Small intestine (tissue), 7 donors: ENCODE measurements around the gene RGS10. TPM values are rescaled to one million over a fixed set of nuclear protein-coding genes. Genes with fewer than 3 reads are reported as not detected.

Source experiments
- DNase-seq, 2 donors: peaks; one replicate each; pipeline versions ENCODE4 v3.0.0 to v3.0.0-alpha.2; 2013
- FAIRE-seq: peaks from 2 replicates; lab custom pipeline; 2012; peaks lifted over from hg19 to GRCh38; lab: Jason Lieb, UNC
- H3K27ac ChIP-seq, 3 donors: one replicate each; pipeline ENCODE4 v1.5.1; 2013; ENCODE audit warnings: low read length in 2 of 3, mild to moderate bottlenecking in 2 of 3, control low read depth in 1 of 3, inconsistent platforms in 1 of 3, low read depth in 1 of 3, moderate library complexity in 1 of 3
- H3K27me3 ChIP-seq, 3 donors: one replicate each; pipeline ENCODE4 v1.6.1; 2013; ENCODE audit warnings: low read length in 3 of 3, inconsistent platforms in 1 of 3; ENCODE audit not compliant: control insufficient read depth in 3 of 3, insufficient read depth in 3 of 3
- H3K36me3 ChIP-seq, 3 donors: one replicate each; pipeline ENCODE4 v1.6.1; 2013; ENCODE audit warnings: low read length in 3 of 3, inconsistent platforms in 1 of 3, low read depth in 1 of 3, mild to moderate bottlenecking in 1 of 3, moderate library complexity in 1 of 3; ENCODE audit not compliant: control insufficient read depth in 3 of 3, insufficient read depth in 2 of 3
- H3K4me1 ChIP-seq, 3 donors: one replicate each; pipeline ENCODE4 v1.6.1; 2013; ENCODE audit warnings: low read length in 2 of 3, inconsistent platforms in 1 of 3, low read depth in 1 of 3, mild to moderate bottlenecking in 1 of 3, moderate library complexity in 1 of 3; ENCODE audit not compliant: control insufficient read depth in 3 of 3, insufficient read depth in 2 of 3
- H3K4me3 ChIP-seq, 3 donors: one replicate each; pipeline ENCODE4 v1.5.1; 2013; ENCODE audit warnings: low read length in 3 of 3, control low read depth in 1 of 3, inconsistent platforms in 1 of 3, low read depth in 1 of 3, mild to moderate bottlenecking in 1 of 3, moderate library complexity in 1 of 3
- H3K9me3 ChIP-seq, 2 donors: one replicate each; pipeline ENCODE4 v1.6.1; 2013; ENCODE audit warnings: low read depth in 1 of 2, low read length in 1 of 2; ENCODE audit not compliant: control insufficient read depth in 2 of 2, insufficient read depth in 1 of 2
- WGBS, 3 donors: extraction: QIAGEN DNeasy Blood & Tissue Kit; methylation state at CpG; one replicate each; pipeline ENCODE4 v1.1.7; 2013; 5-methylcytosine and 5-hydroxymethylcytosine counted together
- polyA plus RNA-seq, 4 donors: library from polyadenylated mRNA; stranded (reverse) in 3 of 4; unstranded in 1 of 4; fragments of 200-250 nt in 3 of 4; fragments of 120-200 nt in 1 of 4; gene quantifications; one replicate each; pipeline versions ENCODE4 v1.2.1 to v1.2.3, GENCODE V29; 2013
- donor health status: healthy with polysubstance abuse.
- donor health status: control.
- donor health status: control.
- donor health status: Bipolar disorder and iron deficiency.
- donor health status: healthy.

Gene RGS10
- polyA plus RNA-seq, 4 donors: 9.6 to 77.8 (median 41.1) TPM

DNA sequence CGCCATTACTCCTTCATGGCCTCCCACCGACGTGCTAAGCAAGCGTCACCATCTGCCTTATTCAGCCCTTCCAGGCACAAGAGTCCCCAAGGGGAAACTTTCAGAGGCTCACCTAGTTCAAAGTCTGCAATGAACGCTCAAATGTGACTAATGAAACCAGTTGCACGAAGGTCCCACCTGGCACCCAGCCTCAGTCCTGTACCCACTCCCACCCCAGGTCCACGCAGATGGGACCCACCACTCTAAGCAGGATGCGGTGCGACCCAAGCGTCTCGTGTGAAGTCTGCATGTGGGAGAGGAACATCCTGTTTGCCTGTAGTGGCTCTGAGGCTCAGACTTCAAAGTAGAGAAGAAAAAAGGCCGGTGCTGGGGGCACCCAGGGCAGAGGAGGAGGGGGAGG lies 40.3 kb downstream of the RGS10 start:
- peak overlapping the region in 2 of 3 donors; percentile 43 to 82 for H3K27ac ChIP-seq
- DNase-seq (peak in 1 of 2 donors; percentile 65), FAIRE-seq (no peak)
- 46 to 55% (median 54%) methylated on average over 12 of the region's 12 CpGs for WGBS, 3 donors
- H3K4me1 ChIP-seq: peaks cover 0 to 4% (median 0%) of the 10 kb centered on the region in 3 donors
- peaks cover 0 to 14% (median 0%) of the 10 kb centered on the region in 3 donors for H3K36me3 ChIP-seq
- H3K4me3 ChIP-seq: no peak overlapping the region
- peaks cover 0 to 16% (median 0%) of the 10 kb centered on the region in 3 donors for H3K27me3 ChIP-seq
- H3K9me3 ChIP-seq: no peaks in the 10 kb centered on the region

DNA sequence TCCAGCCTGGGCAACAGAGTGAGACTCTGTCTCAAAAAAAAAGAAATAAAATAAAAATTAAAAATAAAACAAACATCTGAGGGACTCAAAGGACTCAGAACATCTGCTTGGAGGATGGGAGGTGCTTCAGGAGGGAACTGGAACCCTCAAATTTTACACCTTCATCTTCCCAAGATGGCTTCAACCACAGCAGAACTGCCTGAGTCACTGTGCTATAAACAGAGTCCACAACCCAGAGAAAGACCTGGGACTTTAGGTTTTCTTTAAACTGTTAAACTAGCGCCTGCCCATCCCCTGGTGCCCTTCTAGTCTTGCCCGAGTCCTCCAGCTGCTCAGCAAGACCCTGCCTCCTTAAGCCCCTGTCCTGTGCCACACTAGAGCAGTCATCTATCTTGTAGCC lies 40.8 kb downstream of the RGS10 start:
- DNase-seq (no peak), FAIRE-seq (no peak)
- H3K36me3 ChIP-seq: peaks cover 0 to 14% (median 0%) of the 10 kb centered on the region in 3 donors
- H3K27ac ChIP-seq: peak overlapping the region in 2 of 3 donors; percentile 24 to 82
- 66 to 81% (median 80%) methylated on average over 2 of the region's 2 CpGs for WGBS, 3 donors
- H3K27me3 ChIP-seq: peaks cover 0 to 16% (median 0%) of the 10 kb centered on the region in 3 donors
- H3K4me3 ChIP-seq: no peak overlapping the region
- peaks cover 0 to 4% (median 0%) of the 10 kb centered on the region in 3 donors for H3K4me1 ChIP-seq
- no peaks in the 10 kb centered on the region for H3K9me3 ChIP-seq

DNA sequence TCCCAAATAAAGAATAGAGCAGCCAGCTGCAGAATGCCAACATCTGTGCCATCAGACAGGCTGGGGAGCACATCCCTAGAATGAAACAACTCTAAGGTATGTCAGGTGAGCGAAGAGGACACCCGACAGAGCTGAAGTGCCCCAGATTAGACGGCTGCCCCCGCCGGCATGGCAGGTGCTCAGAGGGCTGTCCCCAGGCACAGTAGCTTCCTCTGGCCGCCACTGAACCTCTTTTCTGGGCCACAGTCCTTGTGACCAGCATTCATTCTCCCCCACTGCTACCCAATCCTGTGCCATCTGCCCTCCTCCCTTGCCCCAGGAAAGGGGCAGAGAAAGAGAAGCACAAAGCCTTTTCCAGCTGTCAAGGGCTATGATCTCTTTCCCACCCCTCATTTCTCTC lies 41.7 kb downstream of the RGS10 start:
- Histone ChIP-seq H3K4me1 (peaks cover 0 to 4% (median 0%) of the 10 kb centered on the region in 3 donors), H3K27ac (peak overlapping the region in 1 of 3 donors; percentile 26), H3K27me3 (peaks cover 0 to 16% (median 0%) of the 10 kb centered on the region in 3 donors), H3K9me3 (no peaks in the 10 kb centered on the region), H3K36me3 (peaks cover 0 to 14% (median 0%) of the 10 kb centered on the region in 3 donors), H3K4me3 (no peak overlapping the region)
- no peak for DNase-seq
- FAIRE-seq: no peak
- WGBS, 3 donors: 77 to 83% (median 81%) methylated on average over 4 to 6 of the region's 6 CpGs

DNA sequence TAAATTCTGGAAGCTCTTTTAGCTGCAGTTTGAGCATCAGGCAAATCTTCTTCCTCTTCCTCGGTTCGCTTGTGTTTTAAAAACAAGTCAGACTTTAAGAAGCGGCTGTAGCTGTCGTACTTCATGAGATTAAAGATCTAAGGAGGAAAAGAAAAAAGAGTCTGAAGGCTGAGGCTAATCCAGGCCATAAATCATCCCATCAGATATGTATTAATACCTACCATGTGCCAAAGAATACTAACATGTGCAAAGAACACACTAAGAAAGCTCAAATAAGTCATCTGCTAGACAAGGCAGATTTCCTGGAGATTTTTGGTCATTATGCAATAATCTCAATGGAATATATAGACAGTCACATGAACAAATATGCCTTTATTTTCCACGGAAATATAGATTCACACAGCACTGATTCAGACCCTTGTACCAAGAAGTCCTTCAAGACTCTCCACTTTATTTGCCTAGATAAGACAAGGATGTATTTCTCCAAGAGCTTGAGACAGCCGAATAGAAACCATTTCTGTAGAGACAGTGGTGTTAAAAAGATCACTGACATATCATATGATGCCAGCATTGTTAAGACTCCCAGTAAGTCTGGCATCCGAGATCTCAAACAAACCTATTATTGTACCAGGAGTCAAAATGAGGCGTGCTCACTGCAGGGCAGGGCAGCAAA lies 42.3 kb downstream of the RGS10 start:
- H3K27ac ChIP-seq: no peak overlapping the region

DNA sequence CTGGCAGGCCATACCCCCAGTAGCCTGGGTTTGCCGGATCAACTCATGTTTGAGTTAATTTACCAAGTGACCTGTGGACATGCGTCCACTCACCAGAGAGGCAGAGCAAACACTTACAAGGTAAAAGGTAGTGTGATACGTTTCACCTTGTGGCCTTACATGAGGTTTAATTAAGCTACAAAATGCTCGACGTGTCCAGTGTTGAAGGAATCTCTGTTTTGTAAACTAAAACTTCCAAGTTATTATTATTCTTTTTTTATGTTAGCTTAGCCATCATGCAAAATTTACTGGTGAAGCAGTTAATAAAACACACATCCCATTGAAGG lies 42.9 kb downstream of the RGS10 start:
- H3K4me3 ChIP-seq: no peak overlapping the region
- H3K4me1 ChIP-seq: peaks cover 0 to 4% (median 0%) of the 10 kb centered on the region in 3 donors
- FAIRE-seq: no peak
- peaks cover 0 to 16% (median 0%) of the 10 kb centered on the region in 3 donors for H3K27me3 ChIP-seq
- peak overlapping the region in 1 of 3 donors; percentile 24 for H3K27ac ChIP-seq
- peaks cover 0 to 12% (median 0%) of the 10 kb centered on the region in 3 donors for H3K36me3 ChIP-seq
- no peaks in the 10 kb centered on the region for H3K9me3 ChIP-seq
- 67 to 82% (median 76%) methylated on average over 5 of the region's 5 CpGs for WGBS, 3 donors
- DNase-seq: no peak

More for the DNA sequence above, 42.3 kb downstream of the RGS10 start:
- WGBS, 3 donors: 23 to 43% (median 40%) methylated on average over 8 of the region's 8 CpGs
- FAIRE-seq (no peak), DNase-seq (no peak)
- no peaks in the 10 kb centered on the region for H3K9me3 ChIP-seq
- peaks cover 0 to 4% (median 0%) of the 10 kb centered on the region in 3 donors for H3K4me1 ChIP-seq
- H3K4me3 ChIP-seq: no peak overlapping the region
- peaks cover 0 to 14% (median 0%) of the 10 kb centered on the region in 3 donors for H3K36me3 ChIP-seq
- H3K27me3 ChIP-seq: peaks cover 0 to 16% (median 0%) of the 10 kb centered on the region in 3 donors

DNA sequence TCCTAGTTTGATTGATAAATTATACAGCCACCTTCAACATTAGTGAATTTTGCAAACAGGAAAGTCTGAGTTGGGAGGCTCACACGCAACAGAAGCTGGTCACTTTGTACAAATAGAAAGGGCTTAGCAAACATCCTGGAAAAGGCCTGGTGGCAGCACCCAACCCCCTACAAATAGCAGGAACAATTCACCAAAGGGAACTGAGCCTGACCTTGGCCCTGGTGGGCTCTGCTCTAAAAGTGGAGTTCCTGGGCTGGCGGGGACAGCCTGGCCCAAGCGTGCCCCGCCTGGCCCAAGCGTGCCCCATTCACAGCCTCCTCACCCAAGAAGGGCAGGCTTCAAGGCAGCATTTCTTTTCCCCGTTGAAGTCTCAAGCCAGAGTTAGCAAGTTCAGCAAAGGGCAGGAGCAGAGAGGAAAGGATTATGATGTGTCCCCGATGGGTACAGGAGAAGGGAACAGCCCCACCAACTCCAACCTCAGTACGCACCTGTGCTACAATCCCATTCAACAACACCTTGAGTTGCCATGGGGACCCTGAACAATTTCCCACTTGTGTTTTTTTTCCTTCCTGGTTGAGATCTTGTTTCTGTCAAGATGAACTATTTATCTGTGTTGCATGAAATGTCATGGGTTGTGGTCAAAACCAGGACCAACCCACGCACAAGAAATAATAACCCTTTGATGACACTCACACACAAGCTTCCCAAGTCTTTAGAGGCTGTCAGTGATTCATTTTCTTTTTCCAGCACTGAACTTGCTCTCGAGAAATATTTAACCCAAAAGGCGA lies 43.4 kb downstream of the RGS10 start:
- peaks cover 0 to 16% (median 0%) of the 10 kb centered on the region in 3 donors for H3K27me3 ChIP-seq
- FAIRE-seq: no peak
- H3K9me3 ChIP-seq: no peaks in the 10 kb centered on the region
- 77 to 85% (median 84%) methylated on average over 11 of the region's 11 CpGs for WGBS, 3 donors
- peaks cover 0 to 4% (median 0%) of the 10 kb centered on the region in 3 donors for H3K4me1 ChIP-seq
- DNase-seq: no peak
- peaks cover 0 to 11% (median 0%) of the 10 kb centered on the region in 3 donors for H3K36me3 ChIP-seq
- H3K4me3 ChIP-seq: no peak overlapping the region
- peak overlapping the region in 1 of 3 donors; percentile 24 for H3K27ac ChIP-seq

DNA sequence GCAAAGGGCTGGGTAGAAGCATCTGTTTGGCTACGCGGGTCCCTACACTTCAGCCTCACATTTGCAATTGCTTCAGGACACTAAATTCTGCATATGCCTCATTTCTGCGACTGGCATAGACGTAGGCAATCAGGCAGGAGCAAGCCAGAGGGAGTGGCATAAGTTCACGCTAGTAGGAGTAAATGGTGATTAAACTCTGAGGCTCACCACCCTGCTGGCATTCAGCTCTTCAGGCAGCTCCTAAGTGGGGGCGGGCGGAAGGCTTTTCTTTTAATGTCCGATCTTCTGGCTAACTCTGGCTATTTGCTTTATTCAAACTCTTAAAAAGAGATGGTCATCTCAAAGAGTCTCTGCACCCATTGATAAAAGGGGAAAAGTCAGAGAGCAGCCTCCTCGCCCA lies 45.3 kb downstream of the RGS10 start:
- 90 to 94% (median 94%) methylated on average over 9 of the region's 9 CpGs for WGBS, 3 donors
- H3K36me3 ChIP-seq: peaks cover 0 to 8% (median 0%) of the 10 kb centered on the region in 3 donors

DNA sequence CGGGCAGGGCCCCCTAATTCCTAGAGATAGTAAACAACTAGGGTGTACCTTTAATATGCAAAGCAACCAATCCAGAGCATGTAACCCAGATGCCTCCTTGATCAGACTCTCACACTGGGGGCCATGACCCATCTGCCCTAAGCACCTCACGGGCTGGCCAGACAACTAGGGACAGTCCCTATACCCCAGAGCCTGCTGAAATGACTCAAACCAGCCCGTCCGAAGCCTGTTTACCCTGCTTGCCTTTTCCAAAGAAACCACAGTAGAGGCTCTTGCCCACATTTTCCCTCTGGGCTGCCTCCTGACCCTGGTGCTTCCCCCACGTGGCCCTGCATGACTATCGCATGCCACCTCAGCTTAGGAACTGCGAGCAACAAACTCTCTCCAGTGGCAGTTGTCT lies 46.2 kb downstream of the RGS10 start:
- Histone ChIP-seq H3K9me3 (no peaks in the 10 kb centered on the region), H3K4me1 (peaks cover 0 to 7% (median 0%) of the 10 kb centered on the region in 3 donors), H3K27me3 (peaks cover 0 to 11% (median 0%) of the 10 kb centered on the region in 3 donors), H3K36me3 (peaks cover 0 to 6% (median 0%) of the 10 kb centered on the region in 3 donors), H3K4me3 (no peak overlapping the region), H3K27ac (peak overlapping the region in 1 of 3 donors; percentile 5)
- 71 to 88% (median 77%) methylated on average over 7 of the region's 7 CpGs for WGBS, 3 donors
- FAIRE-seq (no peak), DNase-seq (no peak)

More for the DNA sequence above, 45.3 kb downstream of the RGS10 start:
- Histone ChIP-seq H3K4me1 (peaks cover 0 to 7% (median 0%) of the 10 kb centered on the region in 3 donors), H3K27me3 (peaks cover 0 to 13% (median 0%) of the 10 kb centered on the region in 3 donors), H3K9me3 (no peaks in the 10 kb centered on the region), H3K27ac (no peak overlapping the region), H3K4me3 (no peak overlapping the region)
- DNase-seq (no peak), FAIRE-seq (no peak)
